Cardiac septum (tissue), 1 donor: Measurements from ENCODE around the gene ACAD9. TPM values are rescaled to one million over a fixed set of nuclear protein-coding genes. Genes with fewer than 3 reads are reported as not detected.
"Not testable (repeated sequence)": the region's sequence is repeated elsewhere in the genome, so short reads cannot be mapped to it uniquely, and the experiment has no call there.

Experiments
- DNase-seq: peaks from one replicate; pipeline ENCODE4 v3.0.0-alpha.2; 2020; ENCODE audit warnings: low spot score
- intact Hi-C: fragments of 100-400 bp; cut with DNase I; formaldehyde crosslinking; loops from one replicate; pipeline ENCODE4 v1.14.0; 2022
- long read RNA-seq: library from polyadenylated mRNA; unstranded; transcript quantifications from one replicate; pipeline ENCODE4 v2.0.0, GENCODE V29; 2021
- total RNA-seq: library from RNA; stranded (reverse); fragmentation: NEBNext Ultra II Directional; extraction: Animal tissue kit (Norgen Biotek cat#: 25700); gene quantifications from one replicate; pipeline ENCODE4 v1.2.1, GENCODE V29; 2021
- donor health status: DM: no; HTN: no; CAD: no.

Gene ACAD9
- total RNA-seq = 29.3 TPM
- long read RNA-seq, transcript ACAD9-201 (18 exons, 2,454 nt) = major isoform, 20 of 35 reads
- long read RNA-seq, partial matches to known transcripts = 6 of 35 reads
- long read RNA-seq, other reads (novel, unspliced or antisense) = 6 of 35 reads

DNA sequence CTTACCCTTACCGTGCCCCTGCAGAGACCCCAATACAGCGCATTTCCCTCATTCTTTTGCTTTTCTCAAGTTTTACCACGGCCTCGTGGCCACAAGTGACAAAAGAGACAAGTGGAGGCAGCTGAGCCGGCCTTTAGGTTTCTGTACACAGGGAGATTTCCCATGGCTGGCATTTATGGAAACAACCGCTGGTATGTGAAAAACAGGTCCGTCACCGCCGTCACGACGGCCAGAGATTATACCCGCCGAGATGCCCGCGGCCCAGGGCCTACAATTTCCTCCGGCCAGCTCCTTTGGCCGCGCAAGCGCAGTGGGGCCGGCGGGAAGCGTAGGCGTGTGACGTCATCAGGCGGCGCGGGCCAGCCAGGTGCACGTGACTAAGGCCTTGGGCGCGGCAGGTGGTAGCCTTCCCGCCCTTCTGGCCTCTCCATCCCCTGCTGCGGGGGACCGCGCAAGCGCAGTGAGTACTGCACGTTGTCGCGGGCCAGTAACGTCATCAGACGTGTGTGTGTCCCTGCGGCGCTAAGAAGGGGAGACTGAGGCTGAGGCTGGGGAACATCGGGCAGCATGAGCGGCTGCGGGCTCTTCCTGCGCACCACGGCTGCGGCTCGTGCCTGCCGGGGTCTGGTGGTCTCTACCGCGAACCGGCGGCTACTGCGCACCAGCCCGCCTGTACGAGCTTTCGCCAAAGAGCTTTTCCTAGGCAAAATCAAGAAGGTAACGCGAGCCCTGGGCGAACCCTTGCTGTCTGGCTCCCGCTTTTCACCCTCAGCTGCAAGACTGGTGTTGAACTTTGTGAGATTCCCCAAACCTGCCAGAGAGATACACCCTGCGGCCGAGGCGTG is at the start of gene ACAD9:
ACAD9 (plus strand) TSS at position 496 of the 845 bp plus-strand sequence; CDS start at position 568, 72 bp downstream.
- intact Hi-C loops = loop anchor here (2.0 to 10.0 kb wide), 2 partner anchors 195 to 263 kb away; no protein-coding TSS in a partner anchor
- DNase-seq = peak; percentile 98

DNA sequence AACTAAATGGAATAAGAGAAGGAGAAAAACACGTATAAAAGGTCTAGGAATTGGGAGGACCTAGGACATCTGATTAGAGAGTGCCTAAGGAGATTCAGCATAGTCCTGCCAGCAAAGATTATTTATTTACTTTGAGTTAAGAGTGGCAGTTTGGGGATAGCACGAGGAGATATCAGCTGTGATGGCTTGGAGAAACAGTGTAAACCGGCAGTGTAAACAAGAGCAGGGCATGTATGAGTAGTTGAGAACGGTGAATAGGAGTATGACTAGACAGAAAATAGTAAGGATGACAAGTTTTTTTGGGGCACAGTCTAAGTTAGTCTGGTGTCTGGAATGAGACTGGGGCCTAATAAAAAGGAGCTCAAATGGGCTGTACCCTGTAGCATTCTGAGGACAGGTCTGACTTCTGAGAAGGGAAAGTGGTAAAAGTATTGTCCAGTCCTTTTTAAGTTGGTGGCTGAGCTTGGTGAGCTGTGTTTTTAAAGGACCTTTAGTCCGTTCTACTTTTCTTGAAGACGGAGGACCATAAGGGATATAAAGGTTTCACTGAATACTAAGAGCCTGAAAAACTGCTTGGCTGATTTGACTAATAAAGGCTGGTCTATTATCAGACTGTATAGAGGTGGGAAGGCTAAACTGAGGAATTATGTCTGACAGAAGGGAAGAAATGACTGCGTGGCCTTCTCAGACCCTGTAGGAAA is 49.3 kb upstream of the ACAD9 start:
- DNase-seq, intact Hi-C loops: not testable (repeated sequence)

DNA sequence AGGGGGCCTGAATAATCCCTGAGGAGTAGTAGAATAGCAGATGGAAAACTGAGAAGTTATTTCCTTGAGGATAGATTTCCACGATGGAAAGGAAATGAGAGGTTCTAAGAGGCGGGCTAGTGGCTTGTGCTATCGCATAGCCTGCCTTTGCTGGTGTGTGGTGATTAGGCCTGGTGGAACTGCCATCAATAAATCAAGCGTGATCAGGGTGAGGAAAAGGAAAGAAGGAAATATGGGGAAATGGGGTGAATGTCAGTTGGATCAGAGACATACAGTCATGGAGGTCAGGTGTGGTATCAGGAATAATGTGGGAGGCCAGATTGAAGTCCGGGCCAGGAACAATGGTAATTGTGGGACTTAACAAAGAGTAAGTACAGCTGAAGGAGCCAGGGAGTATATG is 48.7 kb upstream of the ACAD9 start:
- not testable (repeated sequence) for DNase-seq

DNA sequence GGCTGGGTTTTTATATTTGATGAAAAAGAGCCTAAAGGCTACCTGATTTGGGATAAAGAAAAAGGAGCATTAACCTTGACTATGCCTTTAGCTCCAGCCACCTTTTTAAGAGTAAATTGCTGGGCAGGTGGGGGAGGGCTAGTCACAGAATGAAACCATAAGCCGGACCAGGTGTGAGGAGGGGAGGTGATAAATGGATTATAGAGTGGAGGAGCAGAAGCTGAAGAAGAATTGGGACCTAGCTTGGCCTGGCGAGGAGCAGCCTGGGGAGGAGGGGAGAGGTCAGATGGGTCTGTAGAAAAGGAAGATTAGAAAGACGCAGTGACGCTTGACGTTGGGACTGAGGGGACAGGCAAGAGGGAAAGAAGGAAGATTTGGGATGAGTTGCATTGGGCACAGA is 46.4 kb upstream of the ACAD9 start:
- intact Hi-C loops, DNase-seq: not testable (repeated sequence)

More for the DNA sequence above, 48.7 kb upstream of the ACAD9 start:
- intact Hi-C loops = not testable (repeated sequence)

DNA sequence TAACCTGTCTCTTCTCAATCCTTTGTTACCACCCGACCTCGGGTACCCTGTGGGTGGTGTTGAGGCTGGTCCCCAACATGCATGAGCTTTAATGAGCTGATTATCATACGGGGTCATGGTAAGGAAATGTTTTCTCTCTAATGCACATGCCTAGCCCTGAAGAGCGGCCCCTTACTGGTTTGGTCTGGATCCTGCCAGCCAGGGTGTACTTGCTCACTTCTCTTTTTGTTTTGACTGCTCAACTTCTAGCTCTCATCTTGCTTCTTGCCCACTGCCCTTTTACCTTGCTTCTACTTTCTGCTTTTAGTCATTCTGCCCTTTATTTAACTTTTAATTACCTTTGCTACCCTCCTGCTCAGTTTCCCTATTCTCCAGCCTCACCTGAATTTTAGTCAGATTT is 44.3 kb upstream of the ACAD9 start:
- intact Hi-C loops = no loop called here
- DNase-seq = no peak

DNA sequence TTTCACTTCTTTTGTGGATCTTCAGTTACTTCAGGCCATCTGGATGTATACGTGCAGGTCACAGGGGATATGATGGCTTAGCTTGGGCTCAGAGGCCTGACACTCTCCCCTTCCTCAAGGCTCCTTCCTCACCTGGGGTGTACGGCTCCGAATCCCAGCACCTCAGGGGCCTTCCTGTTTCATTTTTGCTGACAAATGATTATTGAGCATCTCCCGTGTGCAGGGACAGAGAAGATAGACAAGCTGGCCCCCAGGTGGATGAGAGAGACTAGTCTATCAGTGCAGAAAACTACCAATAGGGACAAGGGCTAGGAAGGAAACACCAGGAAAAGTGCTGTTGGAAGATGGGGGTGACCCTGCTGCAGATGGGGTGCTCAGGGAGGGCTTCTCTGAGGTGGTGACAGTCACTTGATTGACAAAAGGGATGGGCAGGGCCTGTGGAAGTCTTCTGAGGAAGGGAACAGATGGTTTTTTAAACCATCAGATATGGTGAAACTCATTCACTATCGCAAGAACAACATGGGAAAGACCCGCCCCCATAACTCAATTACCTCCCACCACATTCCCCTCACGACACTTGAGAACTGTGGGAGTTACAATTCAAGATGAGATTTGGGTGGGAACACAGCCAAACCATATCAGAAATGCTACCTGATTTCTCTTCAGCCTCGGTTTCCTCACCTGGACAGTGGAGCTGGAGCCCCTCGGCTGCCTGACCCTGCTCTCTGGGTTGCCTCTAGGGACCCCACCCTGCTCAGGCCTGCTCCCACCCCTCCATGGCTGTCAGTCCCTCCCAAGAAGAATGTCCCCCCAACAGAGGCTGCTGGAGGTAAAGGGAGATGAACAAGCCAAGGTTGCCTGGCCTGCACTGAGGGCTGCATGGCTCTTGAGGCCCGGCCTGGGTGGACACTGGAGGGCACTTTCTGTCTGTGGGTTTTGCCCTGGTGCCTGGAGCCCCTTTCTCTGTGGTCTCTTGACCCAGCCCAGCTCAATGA is 37.2 kb upstream of the ACAD9 start:
- intact Hi-C loops = no loop called here
- DNase-seq = no peak

DNA sequence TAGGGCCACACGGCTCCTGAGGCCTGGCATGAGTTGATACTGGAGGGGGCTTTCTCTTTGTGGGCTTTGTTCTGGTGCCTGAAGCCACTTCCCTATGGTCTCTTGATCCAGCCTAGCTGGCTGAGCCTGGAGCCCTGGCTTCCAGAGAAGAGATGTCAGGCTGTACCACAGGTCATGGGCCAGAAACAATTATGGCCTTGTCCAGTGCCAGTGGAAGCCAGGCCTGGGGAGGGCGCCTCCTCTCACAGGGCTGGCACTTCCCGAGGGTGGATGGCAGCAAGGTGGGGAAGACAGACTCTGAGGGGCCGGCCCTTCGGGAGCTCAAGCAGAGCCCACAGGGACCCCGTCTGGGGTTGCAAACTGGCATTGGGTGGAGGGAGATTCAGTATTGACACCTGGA is 34.9 kb upstream of the ACAD9 start:
- DNase-seq = no peak
- intact Hi-C loops = no loop called here

DNA sequence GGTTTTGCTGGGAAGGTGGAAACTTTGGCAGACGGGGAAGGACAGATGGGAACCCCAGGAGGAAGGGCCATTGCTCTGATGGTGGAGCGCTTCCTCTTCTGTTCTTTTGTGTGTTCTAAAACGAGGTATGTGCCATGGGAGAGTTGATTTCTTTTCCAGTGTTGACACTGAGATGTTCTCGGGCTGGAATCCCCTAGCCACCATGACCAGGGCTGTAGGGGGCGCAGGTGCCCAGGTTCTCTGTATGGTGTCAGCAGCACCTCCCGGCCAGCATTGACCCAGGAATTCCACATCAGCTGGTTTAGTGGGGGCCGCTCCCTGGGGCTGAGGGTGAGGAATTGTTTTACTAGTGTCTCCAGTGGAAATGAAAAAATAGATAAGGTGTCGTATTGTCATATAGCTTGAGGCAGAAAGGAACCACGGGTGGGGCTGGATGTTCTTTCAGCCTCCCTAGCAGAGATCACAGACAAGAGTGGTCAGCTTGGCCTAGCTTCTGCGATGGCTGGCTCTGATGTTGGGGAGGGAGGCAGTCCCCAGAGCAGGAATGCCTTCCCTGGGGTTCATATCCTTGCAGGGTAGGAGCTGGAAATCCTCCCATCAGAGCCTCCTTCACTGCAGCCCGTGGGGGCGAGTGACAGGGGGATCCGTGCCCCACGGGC is 34.2 kb upstream of the ACAD9 start:
- intact Hi-C loops = loop anchor here (5.0 kb wide), 2 partner anchors 48 to 228 kb away; no protein-coding TSS in a partner anchor
- DNase-seq = no peak

DNA sequence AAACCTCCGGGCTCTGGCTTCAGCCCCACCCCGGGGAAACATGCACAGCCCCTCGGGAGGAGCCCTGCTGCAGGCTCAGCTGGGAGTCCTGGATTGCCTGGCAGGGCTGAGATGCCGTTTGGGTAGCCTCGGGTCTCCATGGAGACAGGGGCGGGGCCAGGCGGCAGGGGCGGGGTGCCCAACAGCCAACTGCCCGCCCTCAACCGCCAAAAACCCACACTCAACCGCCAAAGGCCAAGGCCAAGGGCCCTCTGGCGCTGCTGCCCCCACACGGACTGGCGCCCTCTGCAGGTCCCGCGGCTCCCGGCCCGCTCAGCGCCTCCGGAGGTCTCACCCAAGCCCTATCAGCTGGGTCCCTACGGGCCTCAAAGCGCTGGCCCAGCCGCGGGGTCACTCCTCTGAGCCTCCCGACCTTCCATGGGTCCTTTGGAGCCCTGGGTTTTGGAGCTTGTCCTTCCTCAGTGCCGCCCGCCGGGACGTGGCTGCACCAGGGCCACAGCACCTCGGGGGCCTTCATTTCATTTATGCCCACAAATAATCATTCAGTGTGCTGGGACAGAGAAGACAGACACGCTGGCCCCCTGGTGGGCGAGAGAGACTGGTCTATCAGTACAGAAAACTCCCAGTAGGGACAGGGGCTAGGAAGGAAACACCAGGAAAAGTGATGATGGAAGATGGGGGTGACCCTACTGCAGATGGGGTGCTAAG is 33.5 kb upstream of the ACAD9 start:
- peak; percentile 94 for DNase-seq
- intact Hi-C loops = loop anchor here (1.0 to 5.0 kb wide), 3 partner anchors 49 to 229 kb away; no protein-coding TSS in a partner anchor

DNA sequence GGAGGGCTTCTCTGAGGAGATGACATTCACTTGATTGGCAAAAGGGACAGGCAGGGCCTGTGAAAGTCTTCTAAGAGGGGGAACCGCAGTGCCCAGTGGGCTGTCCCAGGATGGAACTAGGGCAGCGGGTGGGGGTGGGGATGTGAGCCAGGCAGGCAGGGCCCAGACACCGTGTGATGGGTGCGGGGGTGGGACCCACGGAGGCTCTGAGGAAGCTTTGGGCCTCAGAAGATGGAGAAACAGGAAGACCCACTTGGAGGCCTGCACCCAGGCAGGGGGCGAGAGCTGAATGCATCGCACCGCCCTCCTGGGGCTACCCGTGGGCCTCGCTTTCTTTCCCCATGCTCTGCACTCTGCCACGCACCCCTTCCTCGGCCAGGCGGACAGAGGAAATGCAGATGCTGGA is 32.9 kb upstream of the ACAD9 start:
- no peak for DNase-seq
- intact Hi-C loops = loop anchor here (1.0 to 5.0 kb wide), 3 partner anchors 49 to 229 kb away; no protein-coding TSS in a partner anchor

DNA sequence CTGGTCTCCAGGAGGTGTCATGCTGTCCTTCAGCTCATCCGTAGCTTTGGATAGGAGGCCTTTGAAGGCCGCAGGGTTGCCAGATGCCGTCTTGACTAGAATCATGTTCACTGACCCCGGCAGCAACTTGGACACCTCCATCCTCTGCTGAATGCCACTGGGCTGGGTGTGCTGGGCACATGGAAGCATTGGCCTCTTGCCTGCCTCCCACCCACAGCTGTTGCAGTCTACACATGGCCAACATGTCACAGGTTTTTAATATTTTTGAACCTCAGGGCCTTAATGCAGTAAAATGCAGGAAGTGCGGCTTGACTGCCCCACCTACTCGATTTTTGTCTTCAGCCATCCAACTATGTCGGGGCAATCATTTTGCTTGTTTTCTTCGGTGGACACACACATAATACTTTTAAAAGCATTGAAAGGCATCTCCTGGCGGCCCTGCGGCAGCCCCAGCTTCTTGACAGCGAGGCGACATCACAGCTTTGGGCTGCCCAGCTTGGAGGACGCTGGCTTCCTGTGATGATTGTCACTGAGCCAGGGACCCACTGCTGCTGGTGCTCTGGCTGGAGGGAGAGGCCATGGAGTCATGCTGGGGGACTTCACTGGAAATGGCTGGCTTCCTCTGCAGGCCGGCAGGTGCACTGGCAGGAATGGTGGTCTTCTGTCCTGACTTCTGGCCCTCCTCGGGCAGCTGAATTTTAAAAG is 31.6 kb upstream of the ACAD9 start:
- intact Hi-C loops = loop anchor here (5.0 kb wide), 2 partner anchors 51 to 231 kb away; no protein-coding TSS in a partner anchor
- DNase-seq = no peak

DNA sequence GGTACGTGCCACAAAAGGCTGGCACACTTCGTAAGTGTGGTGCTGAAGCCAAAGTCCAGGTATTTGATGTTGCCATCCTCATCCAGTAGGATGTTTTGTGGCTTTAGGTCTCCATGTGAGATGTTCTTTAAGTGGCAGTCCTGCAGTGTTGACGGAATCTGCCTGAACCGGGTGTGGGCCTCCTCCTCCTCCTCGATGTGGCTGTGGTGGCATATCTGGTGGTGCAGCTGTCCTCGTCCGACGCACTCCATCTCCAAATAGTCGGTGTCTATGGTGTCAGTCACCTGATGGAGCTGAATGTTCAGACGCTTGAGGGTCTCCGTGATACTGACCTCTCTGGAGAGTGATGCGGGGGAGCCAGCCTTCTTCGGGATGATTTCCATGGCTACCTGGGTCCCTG is 30.5 kb upstream of the ACAD9 start:
- DNase-seq = no peak
- intact Hi-C loops = loop anchor here (5.0 kb wide), 2 partner anchors 52 to 232 kb away; no protein-coding TSS in a partner anchor

DNA sequence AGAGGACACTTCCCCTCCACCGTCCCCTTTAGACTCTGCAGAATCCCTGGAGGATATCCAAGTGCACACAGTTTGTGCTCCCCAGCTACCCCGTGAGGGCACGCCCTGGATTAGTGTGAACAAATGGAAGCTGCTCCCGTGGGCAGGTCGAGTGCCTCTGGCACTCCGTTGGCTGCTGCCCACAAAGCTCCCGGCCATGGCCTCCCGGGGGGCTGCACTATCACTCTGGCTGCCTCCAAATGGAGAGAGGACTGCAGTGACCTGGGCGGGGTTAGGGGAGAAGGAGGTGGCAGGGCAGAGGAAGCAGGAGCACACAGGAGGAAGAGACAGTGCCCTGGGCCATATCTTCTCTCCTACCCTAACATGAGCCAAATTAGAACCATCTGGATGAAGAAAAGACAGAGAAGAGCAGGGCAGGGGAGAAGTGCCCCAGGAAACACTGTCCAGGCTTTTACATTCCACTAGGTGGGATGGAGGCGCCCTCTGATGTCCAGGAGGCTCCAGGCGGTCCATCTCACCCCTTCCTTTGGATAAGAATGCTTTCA is 29.4 kb upstream of the ACAD9 start:
- no peak for DNase-seq
- intact Hi-C loops = loop anchor here (5.0 kb wide), 2 partner anchors 53 to 233 kb away; no protein-coding TSS in a partner anchor

DNA sequence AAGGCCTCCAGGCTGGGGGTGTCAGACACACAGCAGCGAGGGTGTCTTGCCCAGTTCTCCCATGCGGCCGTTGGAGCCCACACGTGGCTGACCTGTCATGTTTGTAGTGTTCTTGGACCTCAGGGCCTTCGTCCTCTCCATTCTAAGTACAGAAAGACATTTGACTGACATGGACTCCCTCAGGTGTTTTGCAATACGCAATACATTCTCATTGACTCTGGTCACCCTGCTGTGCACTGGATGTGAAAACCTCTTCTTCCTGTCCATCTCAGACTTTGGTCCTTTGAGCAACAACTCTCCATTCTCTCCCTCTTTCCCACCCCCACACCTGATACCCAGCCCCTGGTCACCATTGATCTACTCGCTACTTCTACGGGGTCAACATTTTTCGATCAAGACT is 28.9 kb upstream of the ACAD9 start:
- intact Hi-C loops = no loop called here
- DNase-seq = no peak

DNA sequence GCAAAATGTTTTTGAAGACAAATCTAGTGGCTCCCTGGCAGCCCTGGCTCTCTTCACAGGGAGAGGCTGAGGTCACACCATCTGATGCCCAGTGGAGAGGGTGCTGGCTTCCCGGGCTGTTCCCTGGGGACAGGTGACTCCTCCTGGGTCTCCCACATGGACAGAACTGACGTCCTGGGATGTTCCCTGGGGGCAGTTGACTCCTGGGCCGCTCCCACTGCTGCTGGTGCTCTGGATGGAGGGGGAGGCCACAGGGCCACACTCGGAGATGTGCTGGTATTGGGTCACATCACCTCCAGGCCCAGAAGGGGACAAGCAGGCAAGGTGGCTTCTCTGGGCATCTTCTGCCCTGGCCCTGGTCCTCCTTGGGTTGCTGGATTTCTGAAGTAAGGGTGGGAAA is 27.8 kb upstream of the ACAD9 start:
- DNase-seq = no peak
- intact Hi-C loops = no loop called here

DNA sequence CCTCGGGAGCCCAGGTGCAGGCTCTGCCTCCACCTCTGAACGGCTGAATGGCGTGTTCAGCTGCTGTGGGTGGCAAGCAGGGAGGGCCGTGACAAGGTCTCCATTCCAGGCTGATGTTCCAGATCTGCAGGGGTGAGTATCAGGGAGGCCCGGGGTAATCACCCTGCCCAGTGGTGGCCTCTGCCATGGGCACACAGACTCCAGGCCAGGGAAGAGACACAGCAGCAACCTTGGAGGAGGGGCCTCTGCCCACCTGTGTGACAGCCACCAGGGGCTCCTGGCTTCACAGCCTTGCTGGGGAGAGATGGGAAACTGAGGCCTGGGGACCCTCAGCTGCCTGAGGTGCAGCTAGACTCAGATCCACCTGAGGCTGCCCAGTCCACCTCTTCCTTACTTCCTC is 25.6 kb upstream of the ACAD9 start:
- intact Hi-C loops = no loop called here

DNA sequence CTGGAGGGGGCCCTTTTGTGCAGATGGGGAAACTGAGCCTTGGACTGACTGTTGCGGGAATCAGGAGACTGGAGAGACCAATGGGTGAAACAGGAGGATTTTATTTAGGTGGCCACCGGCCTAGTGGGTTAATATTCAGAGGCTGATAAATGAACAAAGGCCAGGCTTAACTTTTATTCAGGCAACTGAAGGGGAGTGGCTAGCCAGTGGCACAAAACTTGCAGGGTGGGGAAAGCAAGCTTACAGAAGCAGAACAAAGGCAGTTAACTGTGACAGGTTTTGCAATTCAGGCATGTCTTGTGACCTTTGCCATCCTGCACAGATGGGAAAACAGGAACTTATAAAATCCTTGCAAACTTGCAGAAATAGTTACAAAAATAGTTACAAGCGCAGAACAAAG is 24.9 kb upstream of the ACAD9 start:
- no peak for DNase-seq
- intact Hi-C loops = no loop called here

More for the DNA sequence above, 25.6 kb upstream of the ACAD9 start:
- DNase-seq = no peak
